Spleen (tissue), 11 donors: ENCODE results near the gene FHAD1. TPM values are rescaled to one million over a fixed set of nuclear protein-coding genes. Genes with fewer than 3 reads are reported as not detected.
"Not testable (repeated sequence)": the region's sequence is repeated elsewhere in the genome, so short reads cannot be mapped to it uniquely, and the experiment has no call there.

Experiments used
- DNase-seq: peaks from one replicate; pipeline ENCODE4 v3.0.0-alpha.2; 2020
- H3K27ac ChIP-seq, 8 donors: fragments of 200-600 bp; sonication (generic) in 7 of 8; 1 replicate in 4 of 8; 2 replicates in 4 of 8; pipeline versions ENCODE4 v1.5.0 to v1.8.0; 2016 to 2021; ENCODE audit warnings: inconsistent platforms in 4 of 8, mild to moderate bottlenecking in 4 of 8, moderate library complexity in 1 of 8
- H3K27me3 ChIP-seq, 7 donors: fragments of 200-600 bp; sonication (generic) in 6 of 7; replicated peaks in 1 of 7; 1 replicate in 4 of 7; 2 replicates in 3 of 7; pipeline versions ENCODE4 v1.5.0 to v1.8.0; 2016 to 2021; ENCODE audit warnings: inconsistent platforms in 3 of 7, mild to moderate bottlenecking in 1 of 7
- H3K36me3 ChIP-seq, 6 donors: fragments of 200-600 bp; sonication (generic) in 5 of 6; 1 replicate in 4 of 6; 2 replicates in 2 of 6; pipeline versions ENCODE4 v1.5.0 to v1.8.0; 2016 to 2021; ENCODE audit warnings: inconsistent platforms in 2 of 6
- H3K4me1 ChIP-seq, 6 donors: fragments of 200-600 bp; sonication (generic) in 5 of 6; 1 replicate in 3 of 6; 2 replicates in 3 of 6; pipeline versions ENCODE4 v1.5.0 to v1.8.0; 2016 to 2021; ENCODE audit warnings: inconsistent platforms in 3 of 6
- H3K4me3 ChIP-seq, 8 donors: fragments of 200-600 bp; sonication (generic) in 7 of 8; 1 replicate in 4 of 8; 2 replicates in 4 of 8; pipeline versions ENCODE4 v1.5.0 to v1.8.0; 2016 to 2021; ENCODE audit warnings: inconsistent platforms in 4 of 8, mild to moderate bottlenecking in 4 of 8, moderate library complexity in 2 of 8
- H3K9me3 ChIP-seq, 8 donors: fragments of 200-600 bp; sonication (generic) in 7 of 8; 1 replicate in 4 of 8; 2 replicates in 4 of 8; pipeline versions ENCODE4 v1.5.0 to v1.8.0; 2016 to 2021; ENCODE audit warnings: inconsistent platforms in 4 of 8
- POLR2A ChIP-seq, 3 donors: fragments of 450-650 bp; IDR thresholded peaks; one replicate each; pipeline ENCODE4 v1.5.1; 2017; ENCODE audit warnings: antibody characterized with exemption in 3 of 3, mild to moderate bottlenecking in 1 of 3
- POLR2AphosphoS5 ChIP-seq, 3 donors: sonication (generic); formaldehyde crosslinking; IDR thresholded peaks; one replicate each; pipeline ENCODE4 v1.5.1; 2017; ENCODE audit warnings: antibody characterized with exemption in 3 of 3
- WGBS, 5 donors: extraction: QIAGEN DNeasy Blood & Tissue Kit in 3 of 5; methylation state at CpG; one replicate each; pipeline versions ENCODE4 v1.1.5 to v1.1.7; 2013 to 2018; 5-methylcytosine and 5-hydroxymethylcytosine counted together
- intact Hi-C: fragments of 100-400 bp; cut with DNase I; formaldehyde crosslinking; loops from one replicate; pipeline ENCODE4 v1.15.0; 2023; ENCODE audit warnings: low total_unique reads
- polyA plus RNA-seq, 3 donors: library from polyadenylated mRNA; stranded (reverse); fragments of 200-250 nt; gene quantifications; one replicate each; pipeline ENCODE4 v1.2.1, GENCODE V29; 2013
- total RNA-seq, 7 donors: library from RNA; depleted of rRNA in 3 of 7; stranded (reverse); fragments of >200 nt in 3 of 7; fragmentation: NEBNext Ultra II Directional in 4 of 7; extraction: Animal tissue kit (Norgen Biotek cat#: 25700) in 4 of 7; gene quantifications; one replicate each; pipeline versions ENCODE4 v1.1.0 to v1.2.1, GENCODE V29; 2016 to 2021
- TF ChIP-seq, protein P1 (sequence below), 11 experiments: fragments of 200-600 bp in 7 of 11; fragments of 450-650 bp in 4 of 11; sonication (generic) in 4 of 11; IDR thresholded peaks in 8 of 11; conservative IDR thresholded peaks in 3 of 11; 1 replicate in 7 of 11; 2 replicates in 4 of 11; pipeline versions ENCODE4 v1.4.0 to v1.8.0; 2016 to 2021; ENCODE audit warnings: antibody characterized with exemption in 11 of 11, inconsistent platforms in 4 of 11, mild to moderate bottlenecking in 1 of 11
- donor health status: healthy with polysubstance abuse.
- donor health status: DM: no; HTN: no; CAD: no; lungs with moderate emphysema.
- donor health status: DM: no; HTN: no; CAD: no.
- donor health status: Bipolar disorder and iron deficiency.
- donor health status: healthy.
- donor health status: DM: no; HTN: no; CAD: no.
- donor health status: DM: yes; HTN: yes; CAD: no.

Gene FHAD1
- total and polyA plus RNA-seq, 10 donors, result 0.22 to 1.0 (median 0.28) TPM; not detected in 3

DNA sequence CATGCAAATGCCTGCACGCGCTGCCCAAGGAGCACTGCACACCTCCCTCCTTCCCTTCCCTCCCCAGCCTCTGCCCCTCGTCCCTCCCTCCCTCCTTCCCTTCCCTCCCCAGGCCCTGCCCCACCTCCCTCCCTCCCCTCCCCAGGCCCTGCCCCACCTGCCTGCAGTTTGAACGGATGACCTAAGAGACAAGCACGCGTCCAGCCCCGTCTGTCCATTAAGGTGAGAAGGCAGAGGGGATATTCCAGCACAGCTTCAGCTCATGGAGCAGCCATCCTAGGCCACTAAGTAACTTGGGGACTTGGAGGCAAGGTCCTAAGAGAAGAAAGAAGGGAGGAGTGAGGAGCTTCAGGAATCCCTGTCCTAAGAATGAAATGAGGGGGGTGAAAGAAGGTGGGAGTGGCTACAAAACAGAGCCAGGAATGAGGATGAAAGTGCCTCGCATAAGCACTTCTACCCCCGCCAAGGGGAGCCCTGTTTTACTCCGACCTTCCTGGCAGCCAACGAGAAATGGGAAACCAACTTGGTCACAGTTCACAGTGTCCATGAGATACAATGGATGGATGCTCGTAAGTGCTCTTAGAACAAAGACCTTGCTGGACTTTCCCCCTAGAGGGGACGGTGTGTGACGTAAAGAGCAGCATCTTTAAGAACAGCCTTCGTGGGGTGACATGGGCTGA lies 141.3 kb downstream of the FHAD1 start:
- H3K27ac ChIP-seq, result no peak overlapping the region
- no peak overlapping the region for H3K4me3 ChIP-seq
- H3K36me3 ChIP-seq, result no peaks in the 10 kb centered on the region
- H3K9me3 ChIP-seq, result no peaks in the 10 kb centered on the region
- DNase-seq, result no peak
- H3K4me1 ChIP-seq, result peaks cover 0 to 31% (median 21%) of the 10 kb centered on the region in 6 donors
- intact Hi-C loops, result no loop called here
- 71 to 90% (median 81%) methylated on average over 9 to 15 of the region's 15 CpGs for WGBS, 5 donors
- H3K27me3 ChIP-seq, result peaks cover 0 to 28% (median 0%) of the 10 kb centered on the region in 7 donors
- TF ChIP-seq, protein P1, sequence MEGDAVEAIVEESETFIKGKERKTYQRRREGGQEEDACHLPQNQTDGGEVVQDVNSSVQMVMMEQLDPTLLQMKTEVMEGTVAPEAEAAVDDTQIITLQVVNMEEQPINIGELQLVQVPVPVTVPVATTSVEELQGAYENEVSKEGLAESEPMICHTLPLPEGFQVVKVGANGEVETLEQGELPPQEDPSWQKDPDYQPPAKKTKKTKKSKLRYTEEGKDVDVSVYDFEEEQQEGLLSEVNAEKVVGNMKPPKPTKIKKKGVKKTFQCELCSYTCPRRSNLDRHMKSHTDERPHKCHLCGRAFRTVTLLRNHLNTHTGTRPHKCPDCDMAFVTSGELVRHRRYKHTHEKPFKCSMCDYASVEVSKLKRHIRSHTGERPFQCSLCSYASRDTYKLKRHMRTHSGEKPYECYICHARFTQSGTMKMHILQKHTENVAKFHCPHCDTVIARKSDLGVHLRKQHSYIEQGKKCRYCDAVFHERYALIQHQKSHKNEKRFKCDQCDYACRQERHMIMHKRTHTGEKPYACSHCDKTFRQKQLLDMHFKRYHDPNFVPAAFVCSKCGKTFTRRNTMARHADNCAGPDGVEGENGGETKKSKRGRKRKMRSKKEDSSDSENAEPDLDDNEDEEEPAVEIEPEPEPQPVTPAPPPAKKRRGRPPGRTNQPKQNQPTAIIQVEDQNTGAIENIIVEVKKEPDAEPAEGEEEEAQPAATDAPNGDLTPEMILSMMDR (IDR thresholded peaks at IDR 0.05 in 8 of 11, conservative IDR thresholded peaks at IDR 0.05 in 3 of 11), result no peak
- no peak for TF ChIP-seq POLR2A (IDR thresholded peaks at IDR 0.05)
- no peak for TF ChIP-seq POLR2AphosphoS5 (IDR thresholded peaks at IDR 0.05)

DNA sequence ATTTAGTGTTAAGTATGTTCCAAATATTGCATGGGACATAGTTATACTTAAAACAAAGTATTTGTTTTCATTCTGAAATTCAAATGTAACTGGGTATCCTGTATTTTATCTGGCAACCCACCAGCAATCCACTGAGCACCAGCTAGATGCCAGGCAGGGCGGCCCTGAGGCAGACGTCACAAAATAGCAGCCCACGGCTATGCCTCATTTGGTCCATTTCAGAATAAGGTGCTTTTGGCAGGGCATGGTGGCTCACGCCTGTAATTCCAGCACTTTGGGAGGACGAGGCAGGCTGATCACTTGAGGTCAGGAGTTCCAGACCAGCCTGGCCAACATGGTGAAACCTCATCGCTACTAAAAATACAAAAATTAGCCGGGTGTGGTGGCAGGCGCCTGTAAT lies 142.8 kb downstream of the FHAD1 start:
- H3K4me3 ChIP-seq, intact Hi-C loops, H3K27ac ChIP-seq, H3K36me3 ChIP-seq, H3K9me3 ChIP-seq, DNase-seq: not testable (repeated sequence)
- Histone ChIP-seq H3K4me1 (peaks cover 0 to 20% (median 14%) of the 10 kb centered on the region in 6 donors), H3K27me3 (peaks cover 0 to 28% (median 0%) of the 10 kb centered on the region in 7 donors)
- WGBS, 5 donors, result 91 to 98% (median 94%) methylated on average over 8 of the region's 8 CpGs

DNA sequence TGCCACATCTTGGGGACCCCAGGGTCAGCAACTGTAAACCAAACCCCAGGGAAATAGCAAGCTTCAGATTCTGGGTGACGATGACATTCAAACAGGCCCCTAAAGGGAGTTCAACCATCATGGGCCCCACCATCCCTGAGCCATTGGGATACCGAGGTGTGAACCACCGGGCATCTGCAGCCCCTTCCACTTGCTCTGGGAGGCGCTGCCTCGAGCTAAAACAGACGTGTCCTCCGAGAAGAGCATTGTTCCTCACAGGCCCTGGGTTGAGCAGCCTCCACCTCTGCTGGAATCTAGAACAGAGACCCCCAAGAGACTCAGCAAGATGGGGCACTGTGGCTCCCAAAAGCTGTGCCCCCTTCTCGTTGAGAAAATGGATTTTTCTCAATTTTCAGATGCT lies 143.6 kb downstream of the FHAD1 start:
- no peaks in the 10 kb centered on the region for H3K36me3 ChIP-seq
- H3K4me1 ChIP-seq, result peaks cover 0 to 13% (median 11%) of the 10 kb centered on the region in 6 donors
- intact Hi-C loops, result no loop called here
- no peaks in the 10 kb centered on the region for H3K9me3 ChIP-seq
- H3K4me3 ChIP-seq, result no peak overlapping the region
- H3K27me3 ChIP-seq, result peaks cover 0 to 23% (median 0%) of the 10 kb centered on the region in 7 donors
- no peak overlapping the region for H3K27ac ChIP-seq
- 69 to 96% (median 85%) methylated on average over 2 to 8 of the region's 8 CpGs for WGBS, 5 donors
- no peak for DNase-seq
- TF ChIP-seq, protein P1 (IDR thresholded peaks at IDR 0.05 in 8 of 11, conservative IDR thresholded peaks at IDR 0.05 in 3 of 11), result no peak
- TF ChIP-seq POLR2A (IDR thresholded peaks at IDR 0.05) (no peak), POLR2AphosphoS5 (IDR thresholded peaks at IDR 0.05) (no peak)

DNA sequence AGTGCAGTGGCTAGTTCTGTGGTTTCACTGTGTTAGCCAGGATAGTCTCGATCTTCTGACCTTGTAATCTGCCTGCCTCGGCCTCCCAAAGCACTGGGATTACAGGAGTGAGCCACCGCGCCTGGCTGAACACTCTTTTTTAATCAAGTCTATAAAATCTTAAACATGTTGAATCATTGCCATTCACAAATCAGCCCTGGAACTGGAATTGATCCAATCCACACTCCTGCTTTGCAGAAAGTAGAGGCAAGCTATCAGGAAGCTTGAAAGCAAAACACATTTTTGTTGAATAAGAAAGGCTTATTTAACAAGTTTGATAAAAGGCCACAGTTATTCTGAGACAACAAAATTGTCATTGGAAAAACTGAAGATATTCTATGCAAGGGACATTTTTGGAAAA lies 144.3 kb downstream of the FHAD1 start:
- Histone ChIP-seq H3K4me3 (no peak overlapping the region), H3K9me3 (no peaks in the 10 kb centered on the region), H3K27me3 (peaks cover 0 to 16% (median 0%) of the 10 kb centered on the region in 7 donors), H3K36me3 (no peaks in the 10 kb centered on the region), H3K4me1 (peaks cover 0 to 6% (median 4%) of the 10 kb centered on the region in 6 donors), H3K27ac (no peak overlapping the region)
- intact Hi-C loops, result no loop called here
- TF ChIP-seq POLR2A (IDR thresholded peaks at IDR 0.05) (no peak), POLR2AphosphoS5 (IDR thresholded peaks at IDR 0.05) (no peak)
- TF ChIP-seq, protein P1 (IDR thresholded peaks at IDR 0.05 in 8 of 11, conservative IDR thresholded peaks at IDR 0.05 in 3 of 11), result no peak
- WGBS, 5 donors, result 87 to 92% (median 89%) methylated on average over 4 of the region's 4 CpGs
- DNase-seq, result no peak
